HG03457 (cell line): ENCODE results near the gene ACOX1.

Experiments used
- ATAC-seq: cut with Tn5 transposase; IDR thresholded peaks from one replicate; pipeline ENCODE4 v1.9.1; 2021; ENCODE audit warnings: moderate number of reproducible peaks; ENCODE audit not compliant: unreplicated experiment

The ACOX1 gene

DNA sequence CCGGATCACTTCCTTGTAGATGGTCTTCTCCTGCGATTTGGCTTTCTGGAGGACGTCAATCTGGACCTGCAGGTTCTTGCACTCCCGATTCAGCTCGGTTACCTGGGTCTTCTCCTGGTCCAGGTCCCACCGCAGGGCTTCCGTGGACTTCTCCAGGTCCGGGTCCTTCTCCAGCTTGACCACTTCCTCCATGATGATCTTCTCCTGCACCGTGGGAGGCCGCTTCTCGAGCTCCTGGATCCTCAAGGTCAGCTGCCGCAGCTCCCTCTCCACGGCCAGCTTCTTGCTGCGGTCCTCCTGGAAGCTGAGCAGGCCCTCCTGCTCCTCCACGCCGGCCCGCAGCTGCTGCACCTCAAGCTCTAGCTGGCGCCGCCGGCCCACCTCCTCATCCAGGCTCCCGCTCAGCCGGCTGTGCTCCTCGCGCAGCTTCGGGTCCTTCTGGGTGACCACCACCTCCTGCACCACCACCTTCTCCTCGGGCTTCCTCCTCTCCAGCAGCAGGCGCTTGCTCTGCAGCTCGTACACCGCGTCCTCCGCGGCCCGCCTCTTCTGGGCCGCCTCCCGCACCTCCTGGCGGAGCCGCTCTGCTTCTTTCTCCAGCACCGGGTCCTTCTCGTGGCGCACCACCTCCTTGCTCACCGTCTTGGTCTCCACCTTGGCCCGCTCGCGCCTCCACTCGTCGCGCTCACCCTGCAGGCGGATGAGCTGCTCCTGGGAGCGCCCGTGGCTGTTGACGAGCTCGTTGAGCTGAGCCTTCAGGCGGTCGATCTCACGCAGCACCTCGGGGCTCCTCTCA lies 29.9 kb upstream of the ACOX1 start:
- no peak for ATAC-seq

GRCh38 chr17:76008208-76008607 lies 29.2 kb upstream of the ACOX1 start:
- no peak for ATAC-seq

GRCh38 chr17:76007850-76008165 lies 28.8 kb upstream of the ACOX1 start:
- ATAC-seq = no peak

GRCh38 chr17:76007131-76007849 lies 28.3 kb upstream of the ACOX1 start:
- no peak for ATAC-seq

- ATAC-seq = no peak
Observed at GRCh38 chr17:76005263-76006149, 26.5 kb upstream of the ACOX1 start.

- no peak for ATAC-seq
Observed at GRCh38 chr17:76004750-76005262, 25.8 kb upstream of the ACOX1 start.

- no peak for ATAC-seq
Observed at GRCh38 chr17:76003915-76004314, 24.9 kb upstream of the ACOX1 start.

DNA sequence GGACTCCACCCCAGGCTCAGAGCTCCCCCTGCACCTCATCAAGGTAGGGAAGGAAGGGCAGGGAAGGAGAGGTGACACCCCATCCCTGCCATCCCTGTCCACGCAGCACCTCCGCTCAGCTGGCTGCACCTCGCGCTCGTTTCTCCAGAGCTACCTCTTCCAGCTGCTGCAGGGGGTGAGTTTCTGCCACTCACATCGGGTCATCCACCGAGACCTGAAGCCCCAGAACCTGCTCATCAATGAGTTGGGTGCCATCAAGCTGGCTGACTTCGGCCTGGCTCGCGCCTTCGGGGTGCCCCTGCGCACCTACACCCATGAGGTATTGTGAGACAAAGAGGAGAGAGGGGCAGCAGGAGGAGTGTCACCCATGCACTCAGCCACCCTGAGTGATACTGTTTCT lies 23.1 kb upstream of the ACOX1 start:
- no peak for ATAC-seq

DNA sequence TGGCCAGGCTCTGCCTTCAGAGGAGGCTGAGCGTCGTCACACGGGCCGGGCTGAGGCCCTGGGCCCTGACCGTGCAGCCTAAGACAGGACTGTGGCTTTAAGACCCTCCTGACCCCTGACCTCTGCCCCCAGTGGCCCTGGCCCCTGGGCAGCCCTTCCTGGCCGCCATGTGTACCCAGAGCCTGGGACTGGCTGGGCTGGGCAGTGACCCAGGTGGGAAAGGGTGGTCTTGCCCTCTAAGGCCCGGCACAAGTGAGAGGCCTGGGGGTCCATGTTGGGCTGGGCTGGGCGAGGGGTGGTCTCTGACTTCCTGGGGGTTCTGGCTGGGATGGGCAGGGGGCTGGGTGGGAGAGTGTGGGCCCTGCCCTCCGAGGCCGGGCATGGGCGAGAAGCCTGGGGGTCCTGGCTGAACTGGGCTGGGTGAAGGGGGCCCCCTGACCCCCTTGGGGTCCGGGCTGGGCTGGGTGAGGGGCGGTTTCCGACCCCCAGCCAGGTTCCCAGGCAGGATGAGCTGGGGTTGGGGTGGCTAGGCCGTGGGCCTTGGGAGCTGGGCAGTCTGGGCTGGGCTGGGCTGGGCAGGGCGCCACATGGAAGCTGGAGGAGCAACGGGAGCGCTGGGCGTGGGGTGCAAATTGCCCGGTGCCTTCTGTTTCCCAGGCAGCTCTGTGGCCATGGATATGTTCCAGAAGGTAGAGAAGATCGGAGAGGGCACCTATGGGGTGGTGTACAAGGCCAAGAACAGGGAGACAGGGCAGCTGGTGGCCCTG lies 22.0 kb upstream of the ACOX1 start, which contains the start of gene CDK3:
CDK3 (plus strand) TSS at position 101 of the 767 bp plus-strand sequence; CDS start at position 672, 571 bp downstream.
- no peak for ATAC-seq

DNA sequence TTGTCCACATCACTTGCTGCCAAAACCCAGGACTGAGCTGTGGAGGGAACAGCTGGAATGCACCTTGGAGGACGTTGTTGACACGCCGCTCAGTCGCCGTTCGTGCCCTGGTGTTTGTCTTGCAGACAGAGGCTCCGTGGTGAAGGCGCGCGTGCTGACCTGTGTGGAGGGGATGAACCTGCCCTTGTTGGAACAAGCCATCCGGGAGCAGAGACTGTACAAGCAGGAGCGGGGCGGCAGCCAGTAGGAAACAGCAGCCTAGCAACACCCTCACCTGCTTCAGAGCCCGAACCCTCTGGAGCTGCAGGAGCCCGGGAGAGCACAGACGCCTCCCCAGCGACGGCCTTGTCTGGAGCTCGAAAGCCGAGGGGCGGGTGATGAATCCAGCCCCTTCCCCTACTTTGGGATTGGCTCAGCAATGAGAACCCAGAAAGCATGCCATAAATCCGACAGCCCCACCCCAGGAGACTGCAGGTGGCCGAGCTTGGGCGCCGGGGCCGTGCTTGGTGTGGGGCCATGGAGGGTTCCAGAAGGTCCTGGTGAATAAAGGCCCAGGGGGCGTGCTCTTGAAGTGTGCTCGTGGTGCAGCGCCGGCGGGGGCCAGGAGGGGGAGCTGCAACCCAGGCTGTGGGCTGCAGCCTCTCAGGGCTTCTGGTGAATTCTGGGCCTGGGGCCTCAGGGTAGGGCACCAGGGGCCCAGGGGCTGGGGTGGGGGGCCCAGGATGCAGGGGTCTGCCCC lies 21.2 kb upstream of the ACOX1 start:
- ATAC-seq = no peak

GRCh38 chr17:75998327-75998795 lies 19.4 kb upstream of the ACOX1 start:
- no peak for ATAC-seq

DNA sequence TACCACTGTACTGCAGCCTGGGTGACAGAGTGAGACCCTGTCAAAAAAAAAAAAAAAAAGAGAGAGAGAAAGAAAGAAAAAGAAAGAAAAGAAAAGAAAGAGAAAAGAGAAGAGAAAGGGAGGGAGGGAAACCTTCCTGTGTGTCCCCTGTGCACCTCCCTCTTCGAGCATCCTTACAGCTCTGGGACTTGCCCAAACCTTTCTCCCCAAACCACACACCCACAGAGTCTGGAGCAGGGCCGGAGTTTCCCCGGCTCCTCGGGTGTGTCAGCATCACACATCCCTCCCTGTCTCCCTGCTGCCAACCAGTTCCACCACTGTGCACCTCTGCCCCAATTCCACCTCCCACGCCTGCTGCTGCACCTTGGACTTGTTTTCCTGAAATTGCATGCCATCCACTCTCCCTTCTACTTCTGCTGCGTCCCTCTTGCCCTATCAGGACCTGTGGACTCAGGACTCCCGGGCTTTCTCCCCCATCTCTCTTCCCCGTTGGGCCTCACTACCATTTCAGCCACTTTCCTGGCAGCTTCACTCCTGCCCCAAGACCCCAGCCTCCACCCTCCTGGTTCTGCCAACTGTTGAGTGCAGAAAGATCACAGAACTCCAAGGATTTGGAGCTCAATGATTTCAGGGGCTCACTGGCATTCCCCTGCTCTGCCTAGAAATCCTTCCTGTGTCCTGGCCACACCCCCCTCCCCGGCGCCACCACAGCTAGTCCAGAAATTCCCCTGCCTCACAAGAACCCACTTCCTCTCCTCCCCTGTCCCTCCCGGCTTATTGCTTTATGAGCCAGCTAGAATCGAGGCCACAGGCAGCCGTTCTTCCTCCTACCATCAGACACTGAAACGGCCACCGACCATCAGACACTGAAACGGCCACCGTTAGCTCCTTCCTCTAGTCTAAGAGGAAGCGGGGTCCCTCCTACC lies 18.0 kb upstream of the ACOX1 start:
- ATAC-seq = no peak

- no peak for ATAC-seq
Observed at GRCh38 chr17:75995385-75995925, 16.5 kb upstream of the ACOX1 start.

DNA sequence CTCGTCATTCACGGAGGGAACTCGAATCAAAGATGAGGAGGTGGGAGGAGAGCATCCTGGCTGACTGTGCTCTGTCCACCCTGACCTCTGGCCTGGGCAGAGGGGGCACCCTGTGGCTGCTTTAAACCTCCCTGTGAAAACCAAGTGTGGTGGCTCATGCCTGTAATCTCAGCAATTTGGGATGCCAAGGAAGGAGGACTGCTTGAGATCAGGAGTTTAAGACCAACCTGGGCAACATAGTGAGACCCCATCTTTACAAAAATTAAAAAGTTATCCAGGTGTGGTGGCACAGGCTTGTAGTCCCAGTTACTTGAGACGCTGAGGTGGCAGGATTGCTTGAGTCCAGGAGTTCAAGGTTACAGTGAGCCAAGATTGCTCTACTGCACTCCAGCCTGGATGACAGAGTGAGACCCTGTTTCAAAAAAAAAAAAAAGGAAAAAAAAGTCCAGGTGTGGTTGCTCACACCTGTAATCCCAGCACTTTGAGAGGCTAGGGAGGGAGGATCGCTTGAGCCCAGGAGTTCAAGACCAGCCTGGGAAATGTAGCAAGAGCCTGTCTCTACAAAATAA lies 15.9 kb upstream of the ACOX1 start:
- ATAC-seq = no peak

- no peak for ATAC-seq
Observed at GRCh38 chr17:75991396-75991795, 12.4 kb upstream of the ACOX1 start.

- no peak for ATAC-seq
Observed at GRCh38 chr17:75987041-75987440, 8.1 kb upstream of the ACOX1 start.

GRCh38 chr17:75985986-75986385 lies 7.0 kb upstream of the ACOX1 start:
- no peak for ATAC-seq
